ENCODE measurements around the gene RNU5B-1.

The RNU5B-1 gene

GRCh38 chr15:65292938-65293518, 11.4 kb upstream of the RNU5B-1 start:
- no peak for TF ChIP-seq CTCF (IDR thresholded peaks at IDR 0.05; ENCODE audit: insufficient read depth, low read length)
- TF ChIP-seq REST (IDR thresholded peaks at IDR 0.05; ENCODE audit: insufficient replicate concordance, low read depth): no peak
- no peak for TF ChIP-seq GABPA (IDR thresholded peaks at IDR 0.05; ENCODE audit: low read depth)
- no peak for TF ChIP-seq POLR2AphosphoS5 (IDR thresholded peaks at IDR 0.05; ENCODE audit: low read depth)
- no peak for TF ChIP-seq SPI1 (IDR thresholded peaks at IDR 0.05; ENCODE audit: borderline replicate concordance, low read depth)
- Histone ChIP-seq H3K27ac (replicated peaks) (peak overlapping the region; percentile 55), H3K27me3 (ENCODE audit: insufficient read depth, poor library complexity, severe bottlenecking) (no peaks in the 10 kb centered on the region), H3K4me3 (replicated peaks; ENCODE audit: insufficient read depth, low read length) (no peak overlapping the region)
- DNase-seq (ENCODE audit: low read depth in 1 of 2, low spot score in 1 of 2): peak; percentile 58 to 59

- no peak overlapping the region for H3K4me3 ChIP-seq (replicated peaks; ENCODE audit: insufficient read depth, low read length)
- H3K27me3 ChIP-seq (ENCODE audit: insufficient read depth, poor library complexity, severe bottlenecking): no peaks in the 10 kb centered on the region
- DNase-seq (ENCODE audit: low read depth in 1 of 2, low spot score in 1 of 2): no peak
- H3K27ac ChIP-seq (replicated peaks): no peak overlapping the region
- TF ChIP-seq SPI1 (IDR thresholded peaks at IDR 0.05; ENCODE audit: borderline replicate concordance, low read depth) (no peak), REST (IDR thresholded peaks at IDR 0.05; ENCODE audit: insufficient replicate concordance, low read depth) (no peak), GABPA (IDR thresholded peaks at IDR 0.05; ENCODE audit: low read depth) (no peak), POLR2AphosphoS5 (IDR thresholded peaks at IDR 0.05; ENCODE audit: low read depth) (no peak), CTCF (IDR thresholded peaks at IDR 0.05; ENCODE audit: insufficient read depth, low read length) (no peak)
Measured at GRCh38 chr15:65298731-65299130, 5.7 kb upstream of the RNU5B-1 start.

GRCh38 chr15:65300924-65301441, 3.5 kb upstream of the RNU5B-1 start:
- DNase-seq (ENCODE audit: low read depth in 1 of 2, low spot score in 1 of 2): no peak
- Histone ChIP-seq H3K27ac (replicated peaks) (no peak overlapping the region), H3K4me3 (replicated peaks; ENCODE audit: insufficient read depth, low read length) (no peak overlapping the region)

More at GRCh38 chr15:65300924-65301441, 3.5 kb upstream of the RNU5B-1 start:
- H3K27me3 ChIP-seq (ENCODE audit: insufficient read depth, poor library complexity, severe bottlenecking): no peaks in the 10 kb centered on the region
- TF ChIP-seq CTCF (IDR thresholded peaks at IDR 0.05; ENCODE audit: insufficient read depth, low read length): no peak
- TF ChIP-seq REST (IDR thresholded peaks at IDR 0.05; ENCODE audit: insufficient replicate concordance, low read depth): no peak
- TF ChIP-seq POLR2AphosphoS5 (IDR thresholded peaks at IDR 0.05; ENCODE audit: low read depth): no peak
- no peak for TF ChIP-seq SPI1 (IDR thresholded peaks at IDR 0.05; ENCODE audit: borderline replicate concordance, low read depth)
- no peak for TF ChIP-seq GABPA (IDR thresholded peaks at IDR 0.05; ENCODE audit: low read depth)
